Progenitor cell of endocrine pancreas (in vitro differentiated cells): ENCODE data around the gene SOX4. TPM values are rescaled to one million over a fixed set of nuclear protein-coding genes. Genes with fewer than 3 reads are reported as not detected.

Experiments used
- DNase-seq: peaks from one replicate; pipeline ENCODE4 v3.0.0; 2021; ENCODE audit warnings: low spot score; ENCODE audit not compliant: unreplicated experiment
- H3K27ac Mint-ChIP-seq: 2 replicates; pipeline ENCODE4 v1.8.0; 2021; ENCODE audit warnings: mild to moderate bottlenecking, moderate library complexity, mixed read lengths
- H3K27me3 Mint-ChIP-seq: 2 replicates; pipeline ENCODE4 v1.8.0; 2021; ENCODE audit warnings: mixed read lengths
- H3K36me3 Mint-ChIP-seq: 2 replicates; pipeline ENCODE4 v1.8.0; 2022; ENCODE audit warnings: mixed read lengths; ENCODE audit not compliant: insufficient read depth
- H3K4me1 Mint-ChIP-seq: 2 replicates; pipeline ENCODE4 v1.8.0; 2021; ENCODE audit warnings: low read depth, mixed read lengths
- H3K4me3 Mint-ChIP-seq: 2 replicates; pipeline ENCODE4 v1.8.0; 2021; ENCODE audit warnings: low read depth, mild to moderate bottlenecking, moderate library complexity, mixed read lengths
- H3K9me3 Mint-ChIP-seq: 2 replicates; pipeline ENCODE4 v1.8.0; 2021; ENCODE audit warnings: low read depth, mixed read lengths
- total RNA-seq: library from RNA; stranded (reverse); gene quantifications from 2 replicates; pipeline ENCODE4 v1.2.1, GENCODE V29; 2021
- TF ChIP-seq, protein P1 (sequence below): fragments of 200-600 bp; sonication (generic); IDR thresholded peaks from one replicate; pipeline ENCODE4 v1.5.0; 2021; ENCODE audit warnings: antibody characterized with exemption, mild to moderate bottlenecking; ENCODE audit not compliant: unreplicated experiment

The SOX4 gene
- total RNA-seq, 1 donor from 2014 or later = 293 TPM

DNA sequence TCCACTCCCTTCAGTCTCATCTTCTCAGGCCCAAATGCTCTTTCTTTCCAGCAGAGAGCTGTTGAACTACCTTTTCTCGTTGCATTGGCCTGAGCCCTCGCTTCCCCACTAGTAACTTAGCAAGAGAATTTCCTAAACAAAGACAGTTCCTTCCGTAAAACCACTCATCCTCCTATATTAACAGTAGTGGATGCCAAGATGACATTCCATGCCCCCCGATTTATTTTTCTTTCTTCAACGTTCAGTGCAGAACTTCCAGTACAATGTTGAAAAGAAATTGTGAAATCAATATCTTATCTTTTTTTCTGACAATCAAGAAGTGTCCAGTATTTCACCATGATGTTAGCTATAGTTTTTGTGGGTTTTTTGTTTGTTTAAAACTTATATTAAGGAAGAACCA, 45.8 kb downstream of the SOX4 start:
- Mint-ChIP-seq H3K4me1 (peaks cover 2% of the 10 kb centered on the region), H3K36me3 (peaks cover 4% of the 10 kb centered on the region), H3K27me3 (no peaks in the 10 kb centered on the region), H3K9me3 (peaks cover 15% of the 10 kb centered on the region), H3K27ac (no peak overlapping the region), H3K4me3 (no peak overlapping the region)
- DNase-seq = no peak
- TF ChIP-seq, protein P1, sequence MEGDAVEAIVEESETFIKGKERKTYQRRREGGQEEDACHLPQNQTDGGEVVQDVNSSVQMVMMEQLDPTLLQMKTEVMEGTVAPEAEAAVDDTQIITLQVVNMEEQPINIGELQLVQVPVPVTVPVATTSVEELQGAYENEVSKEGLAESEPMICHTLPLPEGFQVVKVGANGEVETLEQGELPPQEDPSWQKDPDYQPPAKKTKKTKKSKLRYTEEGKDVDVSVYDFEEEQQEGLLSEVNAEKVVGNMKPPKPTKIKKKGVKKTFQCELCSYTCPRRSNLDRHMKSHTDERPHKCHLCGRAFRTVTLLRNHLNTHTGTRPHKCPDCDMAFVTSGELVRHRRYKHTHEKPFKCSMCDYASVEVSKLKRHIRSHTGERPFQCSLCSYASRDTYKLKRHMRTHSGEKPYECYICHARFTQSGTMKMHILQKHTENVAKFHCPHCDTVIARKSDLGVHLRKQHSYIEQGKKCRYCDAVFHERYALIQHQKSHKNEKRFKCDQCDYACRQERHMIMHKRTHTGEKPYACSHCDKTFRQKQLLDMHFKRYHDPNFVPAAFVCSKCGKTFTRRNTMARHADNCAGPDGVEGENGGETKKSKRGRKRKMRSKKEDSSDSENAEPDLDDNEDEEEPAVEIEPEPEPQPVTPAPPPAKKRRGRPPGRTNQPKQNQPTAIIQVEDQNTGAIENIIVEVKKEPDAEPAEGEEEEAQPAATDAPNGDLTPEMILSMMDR = no peak
